Karpas-422 (cell line): ENCODE results near the gene TGFBI. TPM values are rescaled to one million over a fixed set of nuclear protein-coding genes. Genes with fewer than 3 reads are reported as not detected.

Source experiments
- DNase-seq: peaks from one replicate; pipeline ENCODE4 v3.0.0-alpha.2; 2015
- H2AFZ ChIP-seq: fragments of 200-600 bp; sonication (generic); 2 replicates; pipeline ENCODE4 v1.6.1; 2014; ENCODE audit warnings: antibody characterized with exemption, low read length, mixed read lengths
- H3K27ac ChIP-seq: fragments of 200-600 bp; sonication (generic); 2 replicates; pipeline ENCODE4 v1.5.1; 2014; ENCODE audit warnings: mild to moderate bottlenecking, low read length, moderate library complexity
- H3K27me3 ChIP-seq: fragments of 200-600 bp; sonication (generic); 2 replicates; pipeline ENCODE4 v1.6.1; 2014; ENCODE audit warnings: low read length, mixed read lengths
- H3K36me3 ChIP-seq: fragments of 200-600 bp; sonication (generic); 2 replicates; pipeline ENCODE4 v1.6.1; 2014; ENCODE audit warnings: low read length, mixed read lengths; ENCODE audit not compliant: insufficient read depth
- H3K4me1 ChIP-seq: fragments of 200-600 bp; sonication (generic); 2 replicates; pipeline ENCODE4 v1.6.1; 2014; ENCODE audit warnings: mild to moderate bottlenecking, low read length, mixed read lengths
- H3K4me2 ChIP-seq: fragments of 200-600 bp; sonication (generic); 2 replicates; pipeline ENCODE4 v1.6.1; 2014; ENCODE audit warnings: low read length, low read depth, mild to moderate bottlenecking; ENCODE audit not compliant: poor library complexity, severe bottlenecking
- H3K4me3 ChIP-seq: fragments of 200-600 bp; sonication (generic); 2 replicates; pipeline ENCODE4 v1.5.1; 2014; ENCODE audit warnings: mild to moderate bottlenecking, antibody characterized with exemption, low read length, mixed read lengths
- H3K79me2 ChIP-seq: fragments of 200-600 bp; sonication (generic); 2 replicates; pipeline ENCODE4 v1.6.1; 2014; ENCODE audit warnings: mild to moderate bottlenecking, low read length, mixed read lengths
- H3K9ac ChIP-seq: fragments of 200-600 bp; sonication (generic); 2 replicates; pipeline ENCODE4 v1.6.0; 2014; ENCODE audit warnings: low read length
- H3K9me2 ChIP-seq: fragments of 200-600 bp; sonication (generic), shearing (Covaris generic); replicated peaks from 2 replicates; pipeline ENCODE4 v1.6.0; 2014; ENCODE audit warnings: mild to moderate bottlenecking, low read length, moderate library complexity; ENCODE audit not compliant: insufficient read depth
- H3K9me3 ChIP-seq: fragments of 300-700, 200-600 bp; sonication (generic); 2 replicates; pipeline ENCODE4 v1.6.1; 2014; ENCODE audit warnings: low read length, mixed read lengths
- H4K20me1 ChIP-seq: fragments of 200-600 bp; sonication (generic); 2 replicates; pipeline ENCODE4 v1.6.1; 2014; ENCODE audit warnings: mild to moderate bottlenecking, antibody characterized with exemption, low read length, low read depth; ENCODE audit not compliant: insufficient read depth
- total RNA-seq: library from RNA; depleted of rRNA; stranded (reverse); fragments of >200 nt; shearing (Covaris generic); gene quantifications from 2 replicates; pipeline ENCODE4 v1.2.3, GENCODE V29; 2014; ENCODE audit warnings: low replicate concordance

Gene TGFBI
- total RNA-seq, 1 experiment from 2014 or later: not detected

DNA sequence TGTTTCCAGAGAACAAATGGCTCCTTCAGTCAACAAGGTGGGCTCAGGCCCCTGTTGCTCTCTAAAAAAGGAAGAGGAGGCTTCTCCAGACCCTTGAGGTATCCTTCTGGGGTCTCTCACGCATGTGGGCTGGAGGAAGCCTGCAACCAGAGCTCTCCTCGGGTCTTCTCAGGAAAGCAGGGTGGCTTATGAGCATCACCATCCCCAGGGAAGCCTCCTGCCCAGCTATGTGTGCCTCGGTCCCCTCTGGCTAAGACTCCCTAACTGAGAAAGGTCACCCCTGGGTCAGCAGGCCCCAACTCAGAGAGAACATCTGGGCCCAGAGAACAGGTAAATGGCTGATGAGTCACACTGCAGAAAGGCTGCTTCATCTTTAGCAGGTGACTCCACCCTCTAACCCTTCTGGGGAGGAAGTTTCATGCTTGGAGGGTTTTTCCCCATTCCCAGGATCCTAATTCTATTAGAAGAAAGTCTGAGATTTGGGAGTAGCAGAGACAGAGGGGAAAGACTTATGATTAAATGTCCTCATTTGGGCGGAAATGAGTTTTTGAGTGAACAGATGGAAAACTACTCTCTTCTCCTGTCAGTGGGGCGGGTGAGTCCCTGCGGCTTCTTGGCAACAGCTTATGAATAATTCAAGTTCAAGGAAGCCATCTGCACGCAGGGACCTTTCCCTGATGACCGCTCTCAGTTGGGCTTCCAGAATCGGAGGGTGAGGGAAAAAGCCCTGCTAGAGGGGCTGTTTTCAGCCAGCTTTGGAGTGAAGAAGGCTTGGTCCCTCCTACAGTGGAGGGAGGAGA, 41.9 kb downstream of the TGFBI start:
- Histone ChIP-seq H3K36me3 (no peaks in the 10 kb centered on the region), H3K9ac (no peak overlapping the region), H3K4me1 (no peaks in the 10 kb centered on the region), H3K9me3 (no peaks in the 10 kb centered on the region), H3K27ac (no peak overlapping the region), H3K79me2 (no peaks in the 10 kb centered on the region), H3K27me3 (no peaks in the 10 kb centered on the region), H4K20me1 (no peaks in the 10 kb centered on the region), H3K9me2 (no peaks in the 10 kb centered on the region), H2AFZ (no peak overlapping the region), H3K4me2 (no peak overlapping the region), H3K4me3 (no peak overlapping the region)
- DNase-seq: no peak

GRCh38 chr5:136073714-136074529, 45.1 kb downstream of the TGFBI start:
- no peaks in the 10 kb centered on the region for H4K20me1 ChIP-seq
- DNase-seq: no peak
- no peak overlapping the region for H3K4me3 ChIP-seq
- H3K9me2 ChIP-seq: no peaks in the 10 kb centered on the region
- no peaks in the 10 kb centered on the region for H3K4me1 ChIP-seq
- H3K9ac ChIP-seq: no peak overlapping the region
- H3K27me3 ChIP-seq: no peaks in the 10 kb centered on the region
- H3K79me2 ChIP-seq: no peaks in the 10 kb centered on the region
- H3K9me3 ChIP-seq: no peaks in the 10 kb centered on the region
- no peak overlapping the region for H3K27ac ChIP-seq
- H3K36me3 ChIP-seq: no peaks in the 10 kb centered on the region
- no peak overlapping the region for H2AFZ ChIP-seq
- H3K4me2 ChIP-seq: no peak overlapping the region

- Histone ChIP-seq H3K4me3 (no peak overlapping the region), H3K79me2 (no peaks in the 10 kb centered on the region), H4K20me1 (no peaks in the 10 kb centered on the region), H3K9ac (no peak overlapping the region), H3K9me2 (no peaks in the 10 kb centered on the region), H3K27ac (no peak overlapping the region), H3K36me3 (no peaks in the 10 kb centered on the region), H3K27me3 (no peaks in the 10 kb centered on the region), H2AFZ (no peak overlapping the region), H3K9me3 (no peaks in the 10 kb centered on the region), H3K4me1 (peaks cover 5% of the 10 kb centered on the region; the same call in 1 of the 2 replicates), H3K4me2 (no peak overlapping the region)
- no peak for DNase-seq
These were observed 46.7 kb downstream of the TGFBI start for GRCh38 chr5:136075466-136075891.

DNA sequence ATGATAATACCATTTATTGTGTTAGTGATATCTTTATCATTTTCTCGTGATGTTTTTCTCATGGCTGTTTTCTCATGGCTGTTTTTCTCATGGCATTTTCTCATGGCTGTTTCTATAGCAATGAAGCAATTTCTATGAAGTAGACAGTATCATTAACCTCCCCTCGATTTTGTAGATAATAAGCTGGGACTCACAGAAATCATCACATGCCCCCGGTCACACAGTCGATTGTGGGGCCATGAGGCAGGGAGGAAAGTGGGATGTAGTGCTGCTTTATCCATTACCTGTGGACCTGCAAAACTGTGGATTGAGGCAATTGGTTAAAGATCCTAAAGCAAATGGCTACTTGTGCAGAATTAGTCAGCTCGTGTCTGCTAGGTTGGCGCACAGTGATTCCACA, 47.3 kb downstream of the TGFBI start:
- Histone ChIP-seq H3K27ac (no peak overlapping the region), H3K4me1 (peaks cover 8% of the 10 kb centered on the region; the same call in 1 of the 2 replicates), H3K9ac (no peak overlapping the region), H4K20me1 (no peaks in the 10 kb centered on the region), H3K27me3 (no peaks in the 10 kb centered on the region), H3K9me2 (no peaks in the 10 kb centered on the region), H3K36me3 (no peaks in the 10 kb centered on the region), H3K4me2 (no peak overlapping the region), H3K79me2 (no peaks in the 10 kb centered on the region), H3K4me3 (no peak overlapping the region), H3K9me3 (no peaks in the 10 kb centered on the region), H2AFZ (no peak overlapping the region)
- no peak for DNase-seq

GRCh38 chr5:136076881-136077445, 48.2 kb downstream of the TGFBI start:
- Histone ChIP-seq H4K20me1 (no peaks in the 10 kb centered on the region), H3K79me2 (no peaks in the 10 kb centered on the region), H2AFZ (no peak overlapping the region), H3K9me3 (no peaks in the 10 kb centered on the region), H3K9me2 (no peaks in the 10 kb centered on the region), H3K4me3 (no peak overlapping the region), H3K4me1 (peaks cover 8% of the 10 kb centered on the region; the same call in 1 of the 2 replicates), H3K36me3 (no peaks in the 10 kb centered on the region), H3K4me2 (no peak overlapping the region), H3K9ac (no peak overlapping the region), H3K27me3 (no peaks in the 10 kb centered on the region), H3K27ac (no peak overlapping the region)
- no peak for DNase-seq

DNA sequence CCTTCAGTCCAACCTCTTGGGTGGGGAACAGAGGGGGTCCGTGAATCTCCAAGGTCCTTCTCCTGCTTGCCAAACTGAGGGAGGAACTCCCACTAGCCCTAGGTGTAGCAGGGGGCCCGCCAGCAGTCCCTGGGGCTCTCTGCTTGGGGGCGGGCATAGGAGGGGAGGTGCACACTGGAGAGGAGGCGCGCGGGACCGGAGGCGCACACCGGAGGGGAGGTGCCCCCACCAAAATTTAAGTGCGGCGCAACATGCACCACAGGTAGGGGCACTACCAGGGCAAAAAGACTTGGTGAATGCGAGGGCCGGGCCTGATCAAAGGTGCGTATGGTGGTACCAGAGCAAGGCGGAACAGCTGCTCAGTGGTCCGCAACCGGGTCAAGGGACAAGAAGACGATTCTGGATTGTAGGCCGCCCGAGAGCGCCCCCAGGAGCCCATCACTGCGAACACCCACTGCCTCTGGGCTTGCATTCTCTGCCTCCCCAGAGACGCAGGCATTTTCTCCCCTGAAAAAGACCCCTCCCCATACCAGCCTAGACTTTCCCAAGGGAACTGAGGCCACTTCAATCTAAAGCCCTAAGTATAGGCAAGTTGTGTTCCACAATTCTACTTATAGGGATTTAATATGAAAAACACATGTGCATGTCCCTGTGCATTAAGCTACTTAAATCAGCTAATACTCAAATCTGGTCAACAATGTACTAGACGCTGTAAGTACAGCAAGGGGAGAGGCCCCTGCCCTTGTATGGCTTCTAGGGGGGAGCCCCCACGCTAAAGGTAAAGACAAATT, 50.6 kb downstream of the TGFBI start:
- no peak overlapping the region for H2AFZ ChIP-seq
- H3K4me3 ChIP-seq: no peak overlapping the region
- H4K20me1 ChIP-seq: no peaks in the 10 kb centered on the region
- DNase-seq: no peak
- no peak overlapping the region for H3K4me2 ChIP-seq
- no peaks in the 10 kb centered on the region for H3K36me3 ChIP-seq
- no peak overlapping the region for H3K27ac ChIP-seq
- no peak overlapping the region for H3K9ac ChIP-seq
- no peaks in the 10 kb centered on the region for H3K9me3 ChIP-seq
- no peaks in the 10 kb centered on the region for H3K9me2 ChIP-seq
- no peaks in the 10 kb centered on the region for H3K79me2 ChIP-seq
- peaks cover 8% of the 10 kb centered on the region; the same call in 1 of the 2 replicates for H3K4me1 ChIP-seq
- H3K27me3 ChIP-seq: peaks cover 4% of the 10 kb centered on the region; the same call in 1 of the 2 replicates

DNA sequence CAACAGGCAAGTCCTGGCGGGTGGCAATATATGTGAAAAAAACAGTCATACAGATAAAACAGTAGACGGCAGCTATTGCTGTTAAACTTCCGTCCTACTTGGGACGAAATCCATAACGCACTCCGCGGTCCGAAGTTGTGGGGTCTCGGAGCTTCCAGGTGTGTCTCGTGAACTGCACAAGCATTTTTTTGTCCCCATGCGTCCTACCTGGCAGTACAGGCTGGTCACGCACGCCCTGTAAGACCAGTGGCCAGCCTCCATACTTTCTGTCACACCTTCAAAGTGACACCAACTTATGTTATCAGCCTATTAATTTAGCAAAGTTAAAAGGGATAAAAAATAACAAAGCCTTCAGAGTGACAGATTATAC, 51.3 kb downstream of the TGFBI start:
- peaks cover 8% of the 10 kb centered on the region; the same call in 1 of the 2 replicates for H3K4me1 ChIP-seq
- no peaks in the 10 kb centered on the region for H4K20me1 ChIP-seq
- no peaks in the 10 kb centered on the region for H3K9me3 ChIP-seq
- H3K36me3 ChIP-seq: no peaks in the 10 kb centered on the region
- H3K27me3 ChIP-seq: peaks cover 4% of the 10 kb centered on the region; the same call in 1 of the 2 replicates
- no peaks in the 10 kb centered on the region for H3K9me2 ChIP-seq
- DNase-seq: no peak
- no peak overlapping the region for H3K27ac ChIP-seq
- H3K4me3 ChIP-seq: peak overlapping the region; percentile 55; the same call in 1 of the 2 replicates
- H3K79me2 ChIP-seq: no peaks in the 10 kb centered on the region
- peak overlapping the region; percentile 65; the same call in 1 of the 2 replicates for H2AFZ ChIP-seq
- H3K4me2 ChIP-seq: peak overlapping the region; percentile 61
- H3K9ac ChIP-seq: peak overlapping the region; percentile 61; the same call in 1 of the 2 replicates
